HEK293 (cell line): ENCODE measurements around the gene WFDC1.

Experiments
- ZNF580 ChIP-seq: fragments of 450-650 bp; formaldehyde crosslinking; IDR thresholded peaks from 2 replicates; pipeline ENCODE4 v1.5.1; 2016; ENCODE audit warnings: missing biosample characterization, missing genetic modification characterization
- ZNF624 ChIP-seq: fragments of 450-650 bp; formaldehyde crosslinking; IDR thresholded peaks from 2 replicates; pipeline ENCODE4 v1.5.1; 2017; ENCODE audit warnings: missing biosample characterization, missing genetic modification characterization

GRCh38 chr16:84339766-84340165 is 45.1 kb downstream of the WFDC1 start:
- TF ChIP-seq ZNF580 (tag by site-specific recombination), result no peak
- no peak for TF ChIP-seq ZNF624 (tag by site-specific recombination)
